Neural progenitor cell (in vitro differentiated cells): Measurements from ENCODE around the gene TMEM253. TPM values are rescaled to one million over a fixed set of nuclear protein-coding genes. Genes with fewer than 3 reads are reported as not detected.

Experiments
- DNase-seq: peaks from one replicate; pipeline ENCODE4 v3.0.0-alpha.2; 2016; ENCODE audit warnings: low spot score
- H2AFZ ChIP-seq: fragments of 200-600 bp; sonication (generic); replicated peaks from 2 replicates; pipeline ENCODE4 v1.6.1; 2016; ENCODE audit warnings: antibody characterized with exemption
- H3F3A ChIP-seq: fragments of 200-600 bp; sonication (generic); 2 replicates; pipeline ENCODE4 v1.6.1; 2016; ENCODE audit warnings: antibody characterized with exemption, low read depth
- H3K27ac ChIP-seq: fragments of 200-600 bp; sonication (generic); 2 replicates; pipeline ENCODE4 v1.5.1; 2016; ENCODE audit warnings: mild to moderate bottlenecking
- H3K27me3 ChIP-seq: fragments of 200-600 bp; sonication (generic); 2 replicates; pipeline ENCODE4 v1.6.1; 2016; ENCODE audit warnings: mild to moderate bottlenecking, moderate library complexity
- H3K36me3 ChIP-seq: fragments of 200-600 bp; sonication (generic); 2 replicates; pipeline ENCODE4 v1.5.1; 2016
- H3K4me1 ChIP-seq: fragments of 200-600 bp; sonication (generic); 2 replicates; pipeline ENCODE4 v1.6.1; 2016; ENCODE audit warnings: mixed run types
- H3K4me2 ChIP-seq: fragments of 200-600 bp; sonication (generic); 2 replicates; pipeline ENCODE4 v1.6.1; 2016
- H3K4me3 ChIP-seq: fragments of 200-600 bp; sonication (generic); 2 replicates; pipeline ENCODE4 v1.5.1; 2016
- H3K79me2 ChIP-seq: fragments of 200-600 bp; sonication (generic); 2 replicates; pipeline ENCODE4 v1.6.1; 2016; ENCODE audit warnings: low read depth
- H3K9ac ChIP-seq: fragments of 200-600 bp; sonication (generic); 2 replicates; pipeline ENCODE4 v1.6.1; 2016
- H3K9me3 ChIP-seq: fragments of 200-600 bp; sonication (generic); 2 replicates; pipeline ENCODE4 v1.5.1; 2016; ENCODE audit warnings: low read depth
- H4K20me1 ChIP-seq: fragments of 200-600 bp; sonication (generic); 2 replicates; pipeline ENCODE4 v1.6.1; 2016; ENCODE audit warnings: low read depth
- H3K27ac Mint-ChIP-seq: 3 replicates; pipeline ENCODE4 v1.8.0; 2021; ENCODE audit warnings: mixed read lengths
- H3K27me3 Mint-ChIP-seq: 2 replicates; pipeline ENCODE4 v1.8.0; 2022; ENCODE audit warnings: low read depth, mild to moderate bottlenecking, inconsistent platforms, moderate library complexity, mixed read lengths; ENCODE audit not compliant: insufficient read depth
- H3K36me3 Mint-ChIP-seq: 3 replicates; pipeline ENCODE4 v1.8.0; 2021; ENCODE audit warnings: mixed read lengths
- H3K4me1 Mint-ChIP-seq: 3 replicates; pipeline ENCODE4 v1.8.0; 2021; ENCODE audit warnings: mixed read lengths
- H3K4me3 Mint-ChIP-seq: 3 replicates; pipeline ENCODE4 v1.8.0; 2021; ENCODE audit warnings: mild to moderate bottlenecking, moderate library complexity, mixed read lengths
- H3K9me3 Mint-ChIP-seq: 3 replicates; pipeline ENCODE4 v1.8.0; 2020; ENCODE audit warnings: mixed read lengths
- CTCF ChIP-seq: fragments of 200-600 bp; sonication (generic); IDR thresholded peaks from 2 replicates; pipeline ENCODE4 v1.5.1; 2017; ENCODE audit warnings: antibody characterized with exemption, mild to moderate bottlenecking
- EZH2 ChIP-seq: fragments of 200-600 bp; sonication (generic); IDR thresholded peaks from 2 replicates; pipeline ENCODE4 v1.6.1; 2017; ENCODE audit warnings: antibody characterized with exemption, mild to moderate bottlenecking, moderate library complexity
- EZH2phosphoT487 ChIP-seq: fragments of 200-600 bp; sonication (generic); IDR thresholded peaks from 2 replicates; pipeline ENCODE4 v1.6.1; 2017; ENCODE audit warnings: antibody characterized with exemption
- total RNA-seq: library from RNA; depleted of rRNA; stranded (reverse); fragments of >200 nt; gene quantifications from 2 replicates; pipeline ENCODE4 v1.2.3, GENCODE V29; 2015; ENCODE audit warnings: low replicate concordance

The TMEM253 gene
- total RNA-seq, 1 donor from 2014 or later, result 0.22 TPM

GRCh38 chr14:21123429-21123828 lies 22.6 kb downstream of the TMEM253 start:
- Histone ChIP-seq H3K36me3 (no peaks in the 10 kb centered on the region), H3K4me1 (no peaks in the 10 kb centered on the region), H3K27me3 (no peaks in the 10 kb centered on the region), H3K4me3 (no peak overlapping the region), H3K79me2 (no peaks in the 10 kb centered on the region), H3K4me2 (no peak overlapping the region), H3F3A (no peaks in the 10 kb centered on the region), H3K9ac (no peak overlapping the region), H4K20me1 (no peaks in the 10 kb centered on the region), H3K27ac (no peak overlapping the region), H2AFZ (no peak overlapping the region), H3K9me3 (no peaks in the 10 kb centered on the region)
- H3K36me3 Mint-ChIP-seq, result no peaks in the 10 kb centered on the region
- no peak overlapping the region for H3K27ac Mint-ChIP-seq
- H3K27me3 Mint-ChIP-seq, result no peaks in the 10 kb centered on the region
- no peak for DNase-seq
- no peaks in the 10 kb centered on the region for H3K4me1 Mint-ChIP-seq
- TF ChIP-seq EZH2phosphoT487, result no peak
- no peak for TF ChIP-seq EZH2
- no peak for TF ChIP-seq CTCF
- peaks cover 2% of the 10 kb centered on the region for H3K9me3 Mint-ChIP-seq
- H3K4me3 Mint-ChIP-seq, result no peak overlapping the region

- Histone ChIP-seq H3K4me1 (peaks cover 3% of the 10 kb centered on the region), H3K27me3 (no peaks in the 10 kb centered on the region), H3K27ac (no peak overlapping the region), H3K4me3 (no peak overlapping the region), H2AFZ (peak overlapping the region; percentile 74), H3K4me2 (no peak overlapping the region), H3K9ac (no peak overlapping the region), H3K36me3 (no peaks in the 10 kb centered on the region), H4K20me1 (no peaks in the 10 kb centered on the region), H3F3A (no peaks in the 10 kb centered on the region), H3K9me3 (no peaks in the 10 kb centered on the region), H3K79me2 (no peaks in the 10 kb centered on the region)
- H3K9me3 Mint-ChIP-seq, result no peaks in the 10 kb centered on the region
- TF ChIP-seq EZH2phosphoT487 (no peak), CTCF (no peak), EZH2 (no peak)
- H3K27ac Mint-ChIP-seq, result no peak overlapping the region
- H3K27me3 Mint-ChIP-seq, result peaks cover 10% of the 10 kb centered on the region
- DNase-seq, result no peak
- H3K4me1 Mint-ChIP-seq, result no peaks in the 10 kb centered on the region
- no peak overlapping the region for H3K4me3 Mint-ChIP-seq
- H3K36me3 Mint-ChIP-seq, result no peaks in the 10 kb centered on the region
These were observed 33.0 kb downstream of the TMEM253 start for GRCh38 chr14:21133901-21134300.

- H3K27me3 Mint-ChIP-seq, result peaks cover 8% of the 10 kb centered on the region
- no peak overlapping the region for H2AFZ ChIP-seq
- no peaks in the 10 kb centered on the region for H3K27me3 ChIP-seq
- H4K20me1 ChIP-seq, result no peaks in the 10 kb centered on the region
- H3K27ac ChIP-seq, result no peak overlapping the region
- no peak overlapping the region for H3K27ac Mint-ChIP-seq
- H3K4me3 ChIP-seq, result no peak overlapping the region
- no peak overlapping the region for H3K4me2 ChIP-seq
- no peaks in the 10 kb centered on the region for H3K9me3 ChIP-seq
- H3K9ac ChIP-seq, result no peak overlapping the region
- no peaks in the 10 kb centered on the region for H3K9me3 Mint-ChIP-seq
- H3K36me3 ChIP-seq, result no peaks in the 10 kb centered on the region
- TF ChIP-seq CTCF (peak; percentile 84), EZH2phosphoT487 (no peak)
- H3K36me3 Mint-ChIP-seq, result no peaks in the 10 kb centered on the region
- DNase-seq, result peak; percentile 6
- peaks cover 3% of the 10 kb centered on the region for H3K4me1 ChIP-seq
- no peak overlapping the region for H3K4me3 Mint-ChIP-seq
- no peaks in the 10 kb centered on the region for H3K4me1 Mint-ChIP-seq
- no peaks in the 10 kb centered on the region for H3K79me2 ChIP-seq
- H3F3A ChIP-seq, result no peaks in the 10 kb centered on the region
These were observed 35.2 kb downstream of the TMEM253 start for GRCh38 chr14:21136024-21136423.
